ES-I3 (cell line): ENCODE data around the gene IL32.
"Not testable (repeated sequence)": the region's sequence is repeated elsewhere in the genome, so short reads cannot be mapped to it uniquely, and the experiment has no call there.

Experiments used
- H3K36me3 ChIP-seq: 2 replicates; pipeline ENCODE4 v1.6.1; 2013; ENCODE audit warnings: mild to moderate bottlenecking, low read length, control low read depth, moderate library complexity; ENCODE audit not compliant: insufficient read depth
- H3K4me1 ChIP-seq: 2 replicates; pipeline ENCODE4 v1.6.1; 2013; ENCODE audit warnings: mild to moderate bottlenecking, control low read depth, low read length; ENCODE audit not compliant: insufficient read depth
- H3K9ac ChIP-seq: 2 replicates; pipeline ENCODE4 v1.6.1; 2013; ENCODE audit warnings: low read depth, mild to moderate bottlenecking, low read length, moderate library complexity
- H3K9me3 ChIP-seq: 2 replicates; pipeline ENCODE4 v1.6.1; 2013; ENCODE audit warnings: mild to moderate bottlenecking, low read length, moderate library complexity; ENCODE audit not compliant: control insufficient read depth, insufficient read depth

Gene IL32

GRCh38 chr16:3080024-3080423, 14.6 kb downstream of the IL32 start:
- H3K4me1 ChIP-seq = no peaks in the 10 kb centered on the region; the same call in 1 of the 2 replicates
- H3K9ac ChIP-seq = no peak overlapping the region
- H3K9me3 ChIP-seq = no peaks in the 10 kb centered on the region
- no peaks in the 10 kb centered on the region for H3K36me3 ChIP-seq

GRCh38 chr16:3081957-3082356, 16.5 kb downstream of the IL32 start:
- not testable (repeated sequence) for H3K36me3 ChIP-seq, H3K4me1 ChIP-seq, H3K9ac ChIP-seq, H3K9me3 ChIP-seq

- H3K9ac ChIP-seq, H3K36me3 ChIP-seq, H3K9me3 ChIP-seq: not testable (repeated sequence)
- H3K4me1 ChIP-seq = peaks cover 12% of the 10 kb centered on the region
Observed at GRCh38 chr16:3083408-3083807, 18.0 kb downstream of the IL32 start.

GRCh38 chr16:3084491-3084890, 19.1 kb downstream of the IL32 start:
- Histone ChIP-seq H3K36me3 (no peaks in the 10 kb centered on the region; the same call in 1 of the 2 replicates), H3K4me1 (peaks cover 12% of the 10 kb centered on the region; the same call in 1 of the 2 replicates)

GRCh38 chr16:3084969-3085670, 19.7 kb downstream of the IL32 start:
- Histone ChIP-seq H3K9ac (no peak overlapping the region), H3K9me3 (no peaks in the 10 kb centered on the region), H3K36me3 (no peaks in the 10 kb centered on the region; the same call in 1 of the 2 replicates), H3K4me1 (peaks cover 12% of the 10 kb centered on the region; the same call in 1 of the 2 replicates)

More at GRCh38 chr16:3084491-3084890, 19.1 kb downstream of the IL32 start:
- H3K9ac ChIP-seq = no peak overlapping the region
- H3K9me3 ChIP-seq = no peaks in the 10 kb centered on the region

- Histone ChIP-seq H3K4me1 (peaks cover 12% of the 10 kb centered on the region; the same call in 1 of the 2 replicates), H3K9me3 (no peaks in the 10 kb centered on the region), H3K36me3 (peaks cover 3% of the 10 kb centered on the region; the same call in 1 of the 2 replicates), H3K9ac (no peak overlapping the region)
Observed at GRCh38 chr16:3085868-3086595, 20.6 kb downstream of the IL32 start.

GRCh38 chr16:3086596-3087242, 21.3 kb downstream of the IL32 start:
- H3K9ac ChIP-seq = no peak overlapping the region
- peaks cover 12% of the 10 kb centered on the region; the same call in 1 of the 2 replicates for H3K4me1 ChIP-seq
- peaks cover 3% of the 10 kb centered on the region; the same call in 1 of the 2 replicates for H3K36me3 ChIP-seq
- no peaks in the 10 kb centered on the region for H3K9me3 ChIP-seq

- Histone ChIP-seq H3K36me3 (peaks cover 3% of the 10 kb centered on the region; the same call in 1 of the 2 replicates), H3K9ac (no peak overlapping the region), H3K9me3 (no peaks in the 10 kb centered on the region), H3K4me1 (peaks cover 12% of the 10 kb centered on the region; the same call in 1 of the 2 replicates)
Observed at GRCh38 chr16:3087243-3088235, 22.1 kb downstream of the IL32 start.

- Histone ChIP-seq H3K36me3 (peaks cover 7% of the 10 kb centered on the region; the same call in 1 of the 2 replicates), H3K9me3 (no peaks in the 10 kb centered on the region), H3K9ac (no peak overlapping the region), H3K4me1 (peaks cover 12% of the 10 kb centered on the region; the same call in 1 of the 2 replicates)
Observed at GRCh38 chr16:3088450-3088849, 23.0 kb downstream of the IL32 start.

GRCh38 chr16:3088925-3089716, 23.7 kb downstream of the IL32 start:
- H3K9ac ChIP-seq = no peak overlapping the region
- H3K36me3 ChIP-seq = peaks cover 9% of the 10 kb centered on the region; the same call in 1 of the 2 replicates
- peaks cover 12% of the 10 kb centered on the region; the same call in 1 of the 2 replicates for H3K4me1 ChIP-seq
- H3K9me3 ChIP-seq = no peaks in the 10 kb centered on the region

- Histone ChIP-seq H3K9me3 (no peaks in the 10 kb centered on the region), H3K9ac (no peak overlapping the region), H3K4me1 (peaks cover 12% of the 10 kb centered on the region; the same call in 1 of the 2 replicates), H3K36me3 (peaks cover 9% of the 10 kb centered on the region; the same call in 1 of the 2 replicates)
Observed at GRCh38 chr16:3089717-3090592, 24.5 kb downstream of the IL32 start.

GRCh38 chr16:3091551-3091950, 26.1 kb downstream of the IL32 start:
- no peaks in the 10 kb centered on the region for H3K9me3 ChIP-seq
- peaks cover 18% of the 10 kb centered on the region for H3K4me1 ChIP-seq
- no peak overlapping the region for H3K9ac ChIP-seq
- H3K36me3 ChIP-seq = peaks cover 9% of the 10 kb centered on the region; the same call in 1 of the 2 replicates
